A549 (cell line): ENCODE results near the gene IL6ST.
"Not testable (repeated sequence)": the region's sequence is repeated elsewhere in the genome, so short reads cannot be mapped to it uniquely, and the experiment has no call there.

ENCODE experiments used
- BHLHE40 ChIP-seq: IDR thresholded peaks from 2 replicates; pipeline ENCODE4 v1.6.1; 2012; ENCODE audit warnings: low read depth, low read length, inconsistent platforms
- CHD4 ChIP-seq: fragments of 200-600 bp; sonication (generic); IDR thresholded peaks from 2 replicates; pipeline ENCODE4 v1.6.1; 2016; ENCODE audit warnings: antibody characterized with exemption, mild to moderate bottlenecking, borderline replicate concordance
- CTCF ChIP-seq: fragments of >200 bp; sonication (Bioruptor Twin); formaldehyde crosslinking; IDR thresholded peaks from 3 replicates; pipeline ENCODE4 v1.5.1; 2016
- E2F6 ChIP-seq: IDR thresholded peaks from 2 replicates; pipeline ENCODE4 v1.6.1; 2012; ENCODE audit warnings: low read depth, borderline replicate concordance
- FOSB ChIP-seq: fragments of 250-450 bp; sonication (Bioruptor Pico); IDR thresholded peaks from 2 replicates; pipeline ENCODE4 v1.5.0; 2020; ENCODE audit warnings: mild to moderate bottlenecking, moderate library complexity
- HDAC2 ChIP-seq: fragments of 200-600 bp; sonication (generic); IDR thresholded peaks from 2 replicates; pipeline ENCODE4 v1.6.1; 2016
- KDM1A ChIP-seq: fragments of 200-600 bp; sonication (generic); IDR thresholded peaks from 2 replicates; pipeline ENCODE4 v1.6.1; 2016; ENCODE audit warnings: low read depth, mild to moderate bottlenecking
- MAFK ChIP-seq: fragments of 450-650 bp; IDR thresholded peaks from 2 replicates; pipeline ENCODE4 v1.6.1; 2014; ENCODE audit not compliant: partially characterized antibody
- POLR2A ChIP-seq: IDR thresholded peaks from 2 replicates; pipeline ENCODE4 v1.6.1; 2012; ENCODE audit warnings: mild to moderate bottlenecking, low read length
- RNF2 ChIP-seq: fragments of 200-600 bp; sonication (generic); IDR thresholded peaks from 2 replicates; pipeline ENCODE4 v1.6.1; 2016; ENCODE audit warnings: low read depth, mild to moderate bottlenecking, antibody characterized with exemption, moderate library complexity, borderline replicate concordance
- SMC3 ChIP-seq: fragments of >200 bp; sonication (Bioruptor Twin); formaldehyde crosslinking; IDR thresholded peaks from 3 replicates; pipeline ENCODE4 v1.6.1; 2018; ENCODE audit warnings: inconsistent platforms
- SREBF2 ChIP-seq: fragments of 450-650 bp; IDR thresholded peaks from 2 replicates; pipeline ENCODE4 v1.6.1; 2014; ENCODE audit warnings: mild to moderate bottlenecking, moderate library complexity
- ZFP36 ChIP-seq: fragments of 450-650 bp; IDR thresholded peaks from 2 replicates; pipeline ENCODE4 v1.6.1; 2014; ENCODE audit warnings: borderline replicate concordance; ENCODE audit not compliant: partially characterized antibody
- TF ChIP-seq, protein P1 (sequence below): fragments of >200 bp; sonication (Bioruptor Twin); formaldehyde crosslinking; IDR thresholded peaks from 3 replicates; pipeline ENCODE4 v1.6.1; 2016

DNA sequence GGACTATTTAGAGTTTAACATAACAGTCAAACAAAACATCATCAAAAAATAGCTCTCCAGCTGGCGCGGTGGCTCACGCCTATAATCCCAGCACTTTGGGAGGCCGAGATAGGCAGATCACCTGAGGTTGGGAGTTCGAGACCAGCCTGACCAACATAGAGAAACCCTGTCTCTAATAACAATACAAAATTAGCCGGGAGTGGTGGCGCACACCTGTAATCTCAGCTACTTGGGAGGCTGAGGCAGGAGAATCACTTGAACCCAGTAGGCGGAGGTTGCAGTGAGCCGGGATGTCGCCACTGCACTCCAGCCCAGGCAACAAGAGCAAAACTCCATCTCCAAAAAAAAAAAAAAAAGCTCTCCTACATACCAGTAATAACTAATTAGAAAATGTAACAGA is 6.3 kb downstream of the IL6ST start:
- not testable (repeated sequence) for TF ChIP-seq CTCF; CHD4; POLR2A; SREBF2; FOSB (CRISPR knock-in tag); BHLHE40; SMC3; E2F6; RNF2; KDM1A; MAFK; HDAC2; ZFP36
- TF ChIP-seq, protein P1, sequence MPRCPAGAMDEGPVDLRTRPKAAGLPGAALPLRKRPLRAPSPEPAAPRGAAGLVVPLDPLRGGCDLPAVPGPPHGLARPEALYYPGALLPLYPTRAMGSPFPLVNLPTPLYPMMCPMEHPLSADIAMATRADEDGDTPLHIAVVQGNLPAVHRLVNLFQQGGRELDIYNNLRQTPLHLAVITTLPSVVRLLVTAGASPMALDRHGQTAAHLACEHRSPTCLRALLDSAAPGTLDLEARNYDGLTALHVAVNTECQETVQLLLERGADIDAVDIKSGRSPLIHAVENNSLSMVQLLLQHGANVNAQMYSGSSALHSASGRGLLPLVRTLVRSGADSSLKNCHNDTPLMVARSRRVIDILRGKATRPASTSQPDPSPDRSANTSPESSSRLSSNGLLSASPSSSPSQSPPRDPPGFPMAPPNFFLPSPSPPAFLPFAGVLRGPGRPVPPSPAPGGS = not testable (repeated sequence)
